Measurements from ENCODE around the gene ACP5.
"Not testable (repeated sequence)": the region's sequence is repeated elsewhere in the genome, so short reads cannot be mapped to it uniquely, and the experiment has no call there.

DNA sequence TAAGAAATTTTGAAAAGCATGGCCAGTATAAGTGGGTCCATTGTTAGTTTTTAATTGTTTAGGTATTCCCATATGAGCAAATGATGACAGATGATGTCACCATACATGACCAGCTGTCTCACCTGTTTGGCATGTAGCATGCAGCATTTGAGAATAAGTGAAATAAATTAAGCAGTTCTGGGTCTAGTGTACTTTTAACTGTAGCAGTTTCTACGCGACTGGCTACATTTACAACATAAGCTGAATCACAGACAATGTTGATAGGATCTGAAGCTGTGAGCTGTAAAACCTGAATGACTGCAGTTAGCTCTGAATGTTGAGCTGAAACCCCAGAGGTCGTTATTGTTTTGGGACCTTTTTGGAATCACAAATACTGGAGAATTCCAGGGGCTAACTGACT, 45.0 kb upstream of the ACP5 start:
- TF ChIP-seq, protein P1, sequence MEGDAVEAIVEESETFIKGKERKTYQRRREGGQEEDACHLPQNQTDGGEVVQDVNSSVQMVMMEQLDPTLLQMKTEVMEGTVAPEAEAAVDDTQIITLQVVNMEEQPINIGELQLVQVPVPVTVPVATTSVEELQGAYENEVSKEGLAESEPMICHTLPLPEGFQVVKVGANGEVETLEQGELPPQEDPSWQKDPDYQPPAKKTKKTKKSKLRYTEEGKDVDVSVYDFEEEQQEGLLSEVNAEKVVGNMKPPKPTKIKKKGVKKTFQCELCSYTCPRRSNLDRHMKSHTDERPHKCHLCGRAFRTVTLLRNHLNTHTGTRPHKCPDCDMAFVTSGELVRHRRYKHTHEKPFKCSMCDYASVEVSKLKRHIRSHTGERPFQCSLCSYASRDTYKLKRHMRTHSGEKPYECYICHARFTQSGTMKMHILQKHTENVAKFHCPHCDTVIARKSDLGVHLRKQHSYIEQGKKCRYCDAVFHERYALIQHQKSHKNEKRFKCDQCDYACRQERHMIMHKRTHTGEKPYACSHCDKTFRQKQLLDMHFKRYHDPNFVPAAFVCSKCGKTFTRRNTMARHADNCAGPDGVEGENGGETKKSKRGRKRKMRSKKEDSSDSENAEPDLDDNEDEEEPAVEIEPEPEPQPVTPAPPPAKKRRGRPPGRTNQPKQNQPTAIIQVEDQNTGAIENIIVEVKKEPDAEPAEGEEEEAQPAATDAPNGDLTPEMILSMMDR (conservative IDR thresholded peaks at IDR 0.05), result not testable (repeated sequence)
- not testable (repeated sequence) for TF ChIP-seq EZH2 (IDR thresholded peaks at IDR 0.05; ENCODE audit: low read depth)

Data from PC-9 (cell line).